Activated T-cell treated with anti-CD3 and anti-CD28 coated beads, Interleukin-2, amount 50 U/mL, for 4 hours (primary cell): ENCODE data around the gene EID2B. TPM values are rescaled to one million over a fixed set of nuclear protein-coding genes. Genes with fewer than 3 reads are reported as not detected.
A peak's percentile ranks its signal among the peaks of the same experiment; 100 is the strongest.

Experiments used
- ATAC-seq, 2 donors: fragments of 200-7000 bp; cut with Tn5 transposase; one replicate each; pipeline ENCODE4 v1.10.0; 2021
- DNase-seq: peaks from one replicate; pipeline ENCODE4 v3.0.0-alpha.2; 2020
- H3K27me3 Mint-ChIP-seq: one replicate; pipeline ENCODE4 v1.8.0; 2021; ENCODE audit warnings: low read depth, mixed read lengths
- H3K36me3 Mint-ChIP-seq: one replicate; pipeline ENCODE4 v1.8.0; 2022; ENCODE audit warnings: mixed read lengths; ENCODE audit not compliant: insufficient read depth
- H3K4me1 Mint-ChIP-seq: one replicate; pipeline ENCODE4 v1.8.0; 2021; ENCODE audit warnings: low read depth, mixed read lengths
- H3K4me3 Mint-ChIP-seq: one replicate; pipeline ENCODE4 v1.8.0; 2021; ENCODE audit warnings: mild to moderate bottlenecking, moderate library complexity, mixed read lengths
- H3K9me3 Mint-ChIP-seq: one replicate; pipeline ENCODE4 v1.8.0; 2021; ENCODE audit warnings: mixed read lengths
- total RNA-seq, 3 donors: library from RNA; stranded (reverse); gene quantifications; one replicate each; pipeline ENCODE4 v1.2.1, GENCODE V29; 2021

The EID2B gene
- total RNA-seq, 3 donors from 2014 or later, result 2.2 to 2.6 (median 2.4) TPM

- H3K4me3 Mint-ChIP-seq, result no peak overlapping the region
- ATAC-seq (no peak), DNase-seq (no peak)
- H3K4me1 Mint-ChIP-seq, result peaks cover 12% of the 10 kb centered on the region
- peaks cover 52% of the 10 kb centered on the region for H3K27me3 Mint-ChIP-seq
- H3K9me3 Mint-ChIP-seq, result no peaks in the 10 kb centered on the region
- peaks cover 2% of the 10 kb centered on the region for H3K36me3 Mint-ChIP-seq
Observed at GRCh38 chr19:39517432-39517831, 15.2 kb downstream of the EID2B start.

DNA sequence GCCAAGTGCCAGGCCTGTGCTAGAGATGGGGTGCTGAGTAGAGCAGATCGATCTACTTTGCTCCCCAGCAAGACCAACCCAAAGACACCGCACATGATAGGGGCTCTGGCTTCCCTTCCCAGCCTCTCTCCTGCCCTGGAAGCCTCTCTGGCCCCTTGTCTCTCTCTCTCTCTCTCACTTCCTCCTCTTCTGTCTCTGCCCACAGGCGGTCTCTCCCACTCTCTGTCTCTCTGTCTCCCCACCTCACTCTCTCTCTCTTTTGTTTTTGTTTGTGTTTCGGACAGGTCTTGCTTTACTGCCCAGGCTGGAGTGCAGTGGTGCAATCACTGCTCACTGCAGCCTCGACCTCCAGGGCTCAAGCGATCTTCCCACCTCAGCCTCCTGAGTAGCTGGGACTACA, 16.4 kb downstream of the EID2B start:
- H3K4me3 Mint-ChIP-seq, result peak overlapping the region; percentile 59
- H3K4me1 Mint-ChIP-seq, result peaks cover 12% of the 10 kb centered on the region
- DNase-seq (no peak), ATAC-seq (no peak)
- peaks cover 58% of the 10 kb centered on the region for H3K27me3 Mint-ChIP-seq
- H3K36me3 Mint-ChIP-seq, result peaks cover 2% of the 10 kb centered on the region
- no peaks in the 10 kb centered on the region for H3K9me3 Mint-ChIP-seq

DNA sequence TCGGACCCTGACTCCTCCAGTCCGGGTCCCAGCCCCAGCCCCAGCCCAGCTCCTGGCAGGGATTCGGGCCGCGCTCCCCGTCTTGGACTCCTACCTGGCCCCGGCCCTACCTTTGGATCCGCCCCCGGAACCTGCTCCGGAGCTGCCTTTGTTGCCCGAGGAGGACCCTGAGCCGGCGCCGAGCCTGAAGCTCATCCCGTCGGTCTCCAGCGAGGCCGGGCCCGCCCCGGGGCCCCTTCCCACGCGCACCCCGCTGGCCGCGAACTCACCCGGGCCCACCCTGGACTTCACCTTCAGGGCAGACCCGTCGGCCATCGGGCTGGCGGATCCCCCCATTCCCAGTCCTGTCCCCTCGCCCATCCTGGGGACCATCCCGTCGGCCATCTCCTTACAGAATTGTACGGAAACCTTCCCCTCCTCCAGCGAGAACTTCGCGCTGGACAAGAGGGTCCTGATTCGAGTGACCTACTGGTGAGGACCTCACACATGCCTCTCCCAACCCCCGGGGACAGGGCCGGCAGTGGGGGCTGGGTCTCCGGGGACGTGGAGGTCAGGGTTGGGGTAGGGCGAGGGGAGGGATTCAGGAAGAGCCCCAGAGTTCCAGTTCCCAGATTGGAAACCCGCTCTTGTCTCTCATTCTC, 17.0 kb downstream of the EID2B start:
- DNase-seq (peak; percentile 18), ATAC-seq (peak in 1 of 2 donors; percentile 18)
- Mint-ChIP-seq H3K4me1 (peaks cover 12% of the 10 kb centered on the region), H3K36me3 (peaks cover 2% of the 10 kb centered on the region), H3K4me3 (peak overlapping the region; percentile 70), H3K27me3 (peaks cover 58% of the 10 kb centered on the region), H3K9me3 (no peaks in the 10 kb centered on the region)

DNA sequence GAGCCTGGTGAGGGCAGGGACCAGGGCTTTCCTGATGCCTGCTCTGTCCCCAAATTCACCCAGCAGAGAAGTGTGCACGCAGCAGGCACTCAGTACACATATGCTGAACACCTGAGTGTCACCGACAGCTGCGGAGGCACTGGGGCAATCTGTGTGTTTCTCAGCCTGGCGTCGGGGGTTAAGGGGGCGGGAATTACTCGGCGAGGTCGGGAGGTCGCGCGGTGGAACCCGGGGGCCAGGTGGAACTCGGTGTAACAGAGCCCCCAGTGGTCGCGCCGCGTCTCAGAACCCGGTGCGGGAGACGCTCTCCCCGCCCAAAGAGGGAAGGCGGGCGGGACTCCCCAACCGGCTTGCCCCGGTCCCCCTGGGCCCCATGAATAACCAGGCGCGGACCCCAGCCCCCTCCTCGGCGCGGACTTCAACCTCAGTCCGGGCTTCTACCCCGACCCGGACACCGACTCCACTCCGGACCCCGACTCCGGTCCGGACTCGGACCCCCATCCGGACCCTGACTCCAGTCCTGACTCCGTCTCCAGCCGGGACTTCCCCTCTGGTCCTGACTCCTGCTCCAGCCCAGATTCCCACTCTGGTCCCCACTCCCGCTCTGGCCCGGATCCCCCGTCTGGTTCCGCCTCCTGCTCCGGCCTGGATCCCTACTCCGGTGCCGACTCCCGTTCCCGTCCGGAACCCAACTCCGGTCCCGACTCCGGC, 17.7 kb downstream of the EID2B start, which contains the start of gene SELENOV:
Gene SELENOV (plus strand): TSS at position 300 of the 711 bp plus-strand sequence. CDS start 74 bp downstream, at position 374.
- Mint-ChIP-seq H3K4me1 (peaks cover 12% of the 10 kb centered on the region), H3K4me3 (peak within 1 kb of the TSS; percentile 70), H3K9me3 (no peaks in the 10 kb centered on the region), H3K27me3 (peaks cover 58% of the 10 kb centered on the region), H3K36me3 (peaks cover 2% of the 10 kb centered on the region)
- no peak for DNase-seq
- ATAC-seq, result peak; percentile 74 to 78

DNA sequence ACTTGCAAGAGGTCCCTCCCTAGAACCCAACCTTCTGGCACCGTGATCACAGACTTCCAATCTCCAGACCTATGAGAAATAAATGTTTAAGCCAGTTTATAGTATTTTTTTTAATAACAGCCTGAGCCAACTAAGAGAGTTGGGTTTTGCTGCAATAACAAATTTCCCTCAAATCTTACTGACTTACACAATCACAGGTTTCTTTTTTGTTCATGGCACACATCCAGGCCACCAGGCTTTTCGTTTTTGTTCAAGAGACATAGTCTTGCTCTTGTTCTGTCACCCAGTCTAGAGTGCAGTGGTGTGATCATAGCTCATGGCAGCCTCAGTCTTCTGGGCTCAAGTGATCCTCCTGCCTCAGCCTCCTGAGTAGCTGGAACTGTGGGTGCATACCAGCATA, 19.7 kb downstream of the EID2B start:
- peaks cover 2% of the 10 kb centered on the region for H3K36me3 Mint-ChIP-seq
- H3K27me3 Mint-ChIP-seq, result peaks cover 64% of the 10 kb centered on the region
- DNase-seq (no peak), ATAC-seq (no peak)
- H3K9me3 Mint-ChIP-seq, result no peaks in the 10 kb centered on the region
- H3K4me1 Mint-ChIP-seq, result peaks cover 15% of the 10 kb centered on the region
- no peak overlapping the region for H3K4me3 Mint-ChIP-seq

DNA sequence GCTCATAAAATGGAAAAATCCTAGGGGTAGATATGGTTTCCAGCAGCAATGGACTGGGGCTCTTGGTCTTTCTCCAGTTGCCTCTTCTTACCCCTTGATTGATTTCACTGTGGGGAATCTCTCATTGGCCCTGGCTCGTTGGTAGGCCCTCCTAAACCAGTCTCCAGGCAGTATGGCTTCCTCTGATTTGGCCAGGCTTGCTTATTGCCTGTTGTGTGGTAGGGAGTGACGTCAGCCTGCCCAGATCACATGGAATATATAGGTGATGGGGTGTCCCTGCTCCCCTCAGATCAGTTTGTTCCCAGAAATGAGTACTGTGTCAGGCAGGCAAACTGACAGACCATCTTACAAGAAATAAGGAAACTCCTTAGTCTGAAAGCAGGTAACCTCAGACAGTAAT, 23.4 kb downstream of the EID2B start:
- no peak for ATAC-seq
- peaks cover 14% of the 10 kb centered on the region for H3K4me1 Mint-ChIP-seq
- no peak overlapping the region for H3K4me3 Mint-ChIP-seq
- peaks cover 57% of the 10 kb centered on the region for H3K27me3 Mint-ChIP-seq
- H3K36me3 Mint-ChIP-seq, result no peaks in the 10 kb centered on the region
- no peak for DNase-seq
- H3K9me3 Mint-ChIP-seq, result no peaks in the 10 kb centered on the region

- H3K27me3 Mint-ChIP-seq, result peaks cover 58% of the 10 kb centered on the region
- DNase-seq, result no peak
- no peaks in the 10 kb centered on the region for H3K9me3 Mint-ChIP-seq
Observed at GRCh38 chr19:39508629-39509028, 24.0 kb downstream of the EID2B start.

DNA sequence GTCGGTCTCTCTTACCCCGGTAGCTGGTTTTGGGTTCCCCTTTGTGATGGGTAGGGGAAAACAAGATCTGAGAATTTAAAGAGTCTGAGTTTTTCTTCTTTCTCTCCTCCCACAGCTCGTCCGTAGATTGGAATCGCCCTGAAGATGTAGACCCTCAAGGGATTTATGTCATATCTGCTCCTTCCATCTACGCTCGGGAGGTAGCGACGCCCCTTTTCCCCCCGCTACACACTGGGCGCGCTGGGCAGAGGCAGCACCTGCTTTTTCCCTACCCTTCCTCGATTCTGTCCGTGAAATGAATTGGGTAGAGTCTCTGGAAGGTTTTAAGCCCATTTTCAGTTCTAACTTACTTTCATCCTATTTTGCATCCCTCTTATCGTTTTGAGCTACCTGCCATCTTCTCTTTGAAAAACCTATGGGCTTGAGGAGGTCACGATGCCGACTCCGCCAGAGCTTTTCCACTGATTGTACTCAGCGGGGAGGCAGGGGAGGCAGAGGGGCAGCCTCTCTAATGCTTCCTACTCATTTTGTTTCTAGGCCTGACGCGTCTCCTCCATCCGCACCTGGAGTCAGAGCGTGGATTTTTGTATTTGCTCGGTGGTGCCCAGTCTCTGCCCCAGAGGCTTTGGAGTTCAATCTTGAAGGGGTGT, 24.8 kb downstream of the EID2B start:
- ATAC-seq, result no peak
- H3K27me3 Mint-ChIP-seq, result peaks cover 61% of the 10 kb centered on the region

More at GRCh38 chr19:39508629-39509028, 24.0 kb downstream of the EID2B start:
- ATAC-seq, result no peak
- H3K36me3 Mint-ChIP-seq, result no peaks in the 10 kb centered on the region
- peaks cover 14% of the 10 kb centered on the region for H3K4me1 Mint-ChIP-seq
- no peak overlapping the region for H3K4me3 Mint-ChIP-seq

GRCh38 chr19:39506944-39507714, 25.5 kb downstream of the EID2B start:
- Mint-ChIP-seq H3K4me1 (peaks cover 18% of the 10 kb centered on the region), H3K27me3 (peaks cover 56% of the 10 kb centered on the region)
- peak; percentile 80 to 86 for ATAC-seq

More for the DNA sequence above, 24.8 kb downstream of the EID2B start:
- Mint-ChIP-seq H3K4me3 (peak overlapping the region; percentile 68), H3K4me1 (peaks cover 18% of the 10 kb centered on the region), H3K36me3 (no peaks in the 10 kb centered on the region), H3K9me3 (no peaks in the 10 kb centered on the region)
- DNase-seq, result no peak

DNA sequence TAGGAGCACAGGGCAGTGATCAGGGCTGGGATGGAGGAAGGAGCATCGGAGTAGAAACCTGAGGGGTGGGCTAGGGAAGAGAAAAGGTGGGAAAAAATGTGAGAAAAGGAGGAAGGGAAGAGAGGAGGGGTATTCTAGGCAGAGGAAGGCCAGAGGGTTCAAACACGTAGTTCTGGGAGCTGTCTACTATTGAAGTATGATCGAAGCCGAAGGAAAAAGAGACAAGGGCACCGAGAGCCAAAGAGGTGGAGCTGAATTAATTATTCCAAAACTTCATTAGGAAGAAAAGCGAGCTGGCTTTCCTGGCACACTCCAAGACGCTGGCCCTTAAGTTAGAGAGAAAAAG, 26.1 kb downstream of the EID2B start:
- H3K27me3 Mint-ChIP-seq, result peaks cover 56% of the 10 kb centered on the region
- H3K4me3 Mint-ChIP-seq, result peak overlapping the region; percentile 2
- no peak for ATAC-seq
- H3K36me3 Mint-ChIP-seq, result no peaks in the 10 kb centered on the region
- no peaks in the 10 kb centered on the region for H3K9me3 Mint-ChIP-seq
- peaks cover 18% of the 10 kb centered on the region for H3K4me1 Mint-ChIP-seq
- DNase-seq, result no peak

More at GRCh38 chr19:39506944-39507714, 25.5 kb downstream of the EID2B start:
- Mint-ChIP-seq H3K36me3 (no peaks in the 10 kb centered on the region), H3K9me3 (no peaks in the 10 kb centered on the region), H3K4me3 (peak overlapping the region; percentile 68)
- DNase-seq, result peak; percentile 17

- Mint-ChIP-seq H3K36me3 (no peaks in the 10 kb centered on the region), H3K9me3 (no peaks in the 10 kb centered on the region), H3K4me1 (peaks cover 28% of the 10 kb centered on the region), H3K4me3 (no peak overlapping the region), H3K27me3 (peaks cover 70% of the 10 kb centered on the region)
- DNase-seq (peak; percentile 75), ATAC-seq (peak; percentile 53 to 60)
Observed at GRCh38 chr19:39502640-39503417, 29.8 kb downstream of the EID2B start.

DNA sequence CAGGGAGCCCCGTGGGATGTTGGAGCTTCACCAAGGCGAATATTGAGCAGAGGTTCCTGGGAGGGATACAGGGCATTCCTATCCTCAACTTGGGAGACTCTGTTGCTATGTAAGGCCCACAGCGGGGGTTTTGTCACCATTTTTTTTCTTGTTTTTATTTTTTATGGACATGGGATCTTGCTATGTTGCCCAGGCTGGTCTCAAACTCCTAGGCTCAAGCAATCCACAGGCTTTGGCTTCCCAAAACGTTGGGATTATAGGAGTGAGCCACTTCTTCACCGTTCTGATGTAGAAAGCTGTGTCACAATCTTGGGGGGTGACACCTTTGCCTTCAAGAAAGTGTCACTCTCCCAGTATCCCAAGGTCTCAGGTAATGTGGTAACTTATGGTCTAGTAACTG, 31.3 kb downstream of the EID2B start:
- Mint-ChIP-seq H3K9me3 (no peaks in the 10 kb centered on the region), H3K36me3 (no peaks in the 10 kb centered on the region), H3K4me3 (no peak overlapping the region), H3K27me3 (peaks cover 68% of the 10 kb centered on the region), H3K4me1 (peaks cover 18% of the 10 kb centered on the region)
- no peak for ATAC-seq
- DNase-seq, result no peak

GRCh38 chr19:39500543-39500942, 32.1 kb downstream of the EID2B start:
- ATAC-seq (no peak), DNase-seq (no peak)

More at GRCh38 chr19:39500543-39500942, 32.1 kb downstream of the EID2B start:
- Mint-ChIP-seq H3K9me3 (no peaks in the 10 kb centered on the region), H3K36me3 (no peaks in the 10 kb centered on the region), H3K4me3 (no peak overlapping the region), H3K27me3 (peaks cover 67% of the 10 kb centered on the region), H3K4me1 (peaks cover 18% of the 10 kb centered on the region)
